HG02938 (cell line): ENCODE data around the gene LY6G6F.

ENCODE experiments used
- ATAC-seq: cut with Tn5 transposase; IDR thresholded peaks from one replicate; pipeline ENCODE4 v1.9.1; 2021; ENCODE audit warnings: mild to moderate bottlenecking, moderate library complexity; ENCODE audit not compliant: unreplicated experiment

LY6G6F gene

DNA sequence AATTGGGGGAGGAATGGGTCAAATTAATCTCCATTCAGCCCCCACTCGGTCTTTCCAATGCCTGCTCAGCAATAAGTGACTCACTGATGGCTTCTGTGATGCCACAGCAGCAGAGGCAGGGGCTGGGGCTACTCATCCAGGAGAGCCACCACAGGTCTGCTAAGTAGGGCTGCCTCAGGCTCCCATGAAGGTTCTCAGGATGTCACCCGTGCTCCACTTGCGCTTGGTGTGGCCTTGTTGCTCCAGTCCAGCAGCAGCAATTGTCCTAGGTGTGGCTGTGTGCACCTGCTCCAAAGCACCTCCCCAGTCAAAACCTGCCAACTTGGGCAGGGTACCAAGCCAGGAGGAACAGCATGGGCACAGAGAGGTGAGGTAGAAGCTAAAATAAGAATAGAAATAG is 15.5 kb downstream of the LY6G6F start:
- ATAC-seq: no peak

GRCh38 chr6:31723245-31723979 is 16.7 kb downstream of the LY6G6F start, which contains the start of gene MPIG6B:
TSS of gene MPIG6B (plus strand) at chr6:31723373. CDS start at chr6:31723384, 11 bp downstream.
- ATAC-seq: no peak

DNA sequence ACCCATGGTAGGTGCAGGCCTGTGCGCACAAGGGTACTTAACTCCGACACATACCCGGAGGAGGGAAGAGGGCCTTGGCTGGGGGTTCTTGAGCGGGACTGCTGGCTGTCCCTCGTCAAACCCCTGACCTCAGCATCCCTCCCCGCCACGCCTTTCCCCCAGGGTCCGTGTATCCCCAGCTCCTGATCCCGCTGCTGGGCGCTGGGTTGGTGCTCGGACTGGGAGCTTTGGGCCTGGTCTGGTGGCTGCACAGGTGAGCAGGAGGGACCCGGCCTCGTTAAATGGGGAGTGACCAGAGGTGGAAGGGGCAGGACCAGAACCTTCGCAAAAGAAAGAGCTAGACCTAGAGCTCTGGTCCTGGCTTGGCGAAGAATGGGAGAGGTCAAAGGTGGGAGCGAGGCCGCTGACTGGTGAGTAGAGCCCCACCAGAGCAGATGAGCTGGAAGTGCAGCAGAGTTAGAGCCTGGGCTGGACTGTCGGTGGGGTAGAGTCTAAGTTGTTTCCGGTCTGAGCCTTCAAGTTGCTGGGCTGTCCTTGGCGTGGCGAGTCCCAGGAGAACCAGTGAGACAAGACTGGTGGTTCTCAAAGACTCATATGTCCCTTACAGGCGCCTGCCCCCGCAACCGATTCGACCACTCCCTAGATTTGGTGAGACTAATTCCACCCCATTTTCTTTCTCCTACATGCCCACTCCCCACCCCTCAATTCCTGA is 17.5 kb downstream of the LY6G6F start:
- no peak for ATAC-seq

GRCh38 chr6:31725502-31726350 is 19.1 kb downstream of the LY6G6F start:
- no peak for ATAC-seq

- peak; percentile 65 for ATAC-seq
These were observed 20.5 kb downstream of the LY6G6F start for GRCh38 chr6:31727034-31727716.

DNA sequence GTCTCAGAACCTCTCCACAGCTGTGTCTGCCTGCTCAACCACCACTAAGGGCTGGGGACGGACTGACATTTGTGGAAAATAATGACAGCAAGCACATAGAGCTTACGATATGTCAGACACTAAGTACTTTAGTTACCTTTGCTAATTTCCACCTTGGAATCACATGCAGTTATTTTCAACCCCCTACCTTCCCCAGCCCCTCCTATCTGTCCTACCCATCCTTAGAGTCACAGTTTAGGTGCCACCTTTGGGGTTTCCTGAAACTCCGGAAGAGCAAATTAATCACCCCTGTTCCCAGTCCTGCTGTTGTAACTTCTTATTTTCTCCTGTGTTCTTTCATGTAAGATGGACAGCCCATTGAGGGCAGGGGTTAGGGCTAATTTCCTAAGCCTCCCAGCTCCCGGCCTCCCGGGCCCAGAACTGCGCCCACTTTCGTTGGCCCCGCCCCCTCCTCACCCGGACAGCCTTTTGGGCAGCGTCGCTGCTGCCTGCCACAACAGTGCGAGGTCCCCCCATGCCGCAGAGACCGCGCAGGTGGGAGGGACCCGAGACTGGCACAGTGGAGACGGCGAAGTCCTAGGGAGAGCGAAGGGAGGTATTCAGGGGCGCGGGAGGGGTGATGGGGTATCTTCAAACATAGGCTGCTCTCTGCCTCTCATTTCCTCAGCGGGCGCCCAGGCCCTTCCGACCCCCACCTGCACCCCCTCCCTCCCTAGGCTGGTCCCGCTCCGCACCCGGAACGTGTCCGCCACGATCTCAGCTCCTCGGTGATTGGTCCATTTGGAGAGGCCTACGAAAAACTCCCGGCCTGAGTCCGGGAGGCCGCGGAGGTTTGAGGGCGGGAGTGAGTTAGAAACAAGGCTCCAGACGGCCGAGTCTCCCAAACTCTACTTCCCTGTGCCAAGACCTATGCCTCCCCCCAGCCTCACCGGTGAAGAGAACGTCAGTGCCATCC is 21.3 kb downstream of the LY6G6F start:
- ATAC-seq: no peak

- peak; percentile 5 for ATAC-seq
These were observed 22.3 kb downstream of the LY6G6F start, which contains the start of gene DDAH2 for GRCh38 chr6:31728767-31729514. TSS of gene DDAH2 (minus strand) at chr6:31729299. CDS start at chr6:31729161, 138 bp downstream.

DNA sequence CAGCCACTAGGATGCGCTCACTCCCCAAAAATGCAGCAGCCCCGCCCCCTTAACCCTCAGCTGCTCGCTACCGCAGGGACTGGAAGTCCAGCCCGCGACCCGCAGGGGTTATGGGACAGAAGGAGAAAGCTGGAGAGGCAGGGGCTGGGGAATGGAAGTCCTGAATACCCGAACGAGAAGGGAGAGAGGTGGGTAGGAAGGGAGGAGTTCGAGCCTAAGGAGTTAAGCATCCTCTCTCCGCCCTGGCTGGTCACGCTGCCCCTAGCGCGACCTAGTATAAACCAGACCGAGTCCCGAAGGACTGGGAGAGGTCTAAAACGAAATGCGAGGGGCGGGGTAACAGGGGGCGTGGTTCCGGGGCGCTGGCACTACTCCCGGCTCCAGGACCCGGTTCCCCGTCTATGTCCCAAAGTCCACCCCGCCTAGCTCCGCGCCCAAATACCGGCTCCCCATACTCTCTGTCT is 22.9 kb downstream of the LY6G6F start:
- peak; percentile 45 for ATAC-seq

- peak; percentile 29 for ATAC-seq
These were observed 23.4 kb downstream of the LY6G6F start for GRCh38 chr6:31729979-31730630.

- ATAC-seq: no peak
These were observed 24.0 kb downstream of the LY6G6F start for GRCh38 chr6:31730631-31731086.

DNA sequence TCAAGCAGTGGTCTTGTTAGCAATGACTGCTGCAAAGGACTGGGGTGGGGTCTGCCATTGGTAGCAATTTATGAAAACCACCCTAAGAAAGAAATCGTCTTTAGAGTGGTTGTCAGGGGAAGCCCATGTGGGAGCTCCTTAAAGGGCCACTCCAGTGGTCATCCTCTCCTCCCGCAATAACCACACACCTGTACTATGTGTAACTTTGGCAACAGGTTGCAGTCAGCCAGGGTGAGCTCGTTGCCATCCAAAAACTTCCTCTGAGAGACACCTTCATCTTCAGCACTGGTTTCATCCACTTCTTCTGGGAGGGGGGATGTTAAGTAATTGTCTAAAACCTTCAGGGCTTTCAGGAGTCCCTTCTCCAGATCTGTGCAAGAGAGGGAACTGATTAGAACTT is 25.4 kb downstream of the LY6G6F start:
- no peak for ATAC-seq

- no peak for ATAC-seq
These were observed 27.1 kb downstream of the LY6G6F start for GRCh38 chr6:31733734-31734133.

- no peak for ATAC-seq
These were observed 27.7 kb downstream of the LY6G6F start for GRCh38 chr6:31734247-31734820.

DNA sequence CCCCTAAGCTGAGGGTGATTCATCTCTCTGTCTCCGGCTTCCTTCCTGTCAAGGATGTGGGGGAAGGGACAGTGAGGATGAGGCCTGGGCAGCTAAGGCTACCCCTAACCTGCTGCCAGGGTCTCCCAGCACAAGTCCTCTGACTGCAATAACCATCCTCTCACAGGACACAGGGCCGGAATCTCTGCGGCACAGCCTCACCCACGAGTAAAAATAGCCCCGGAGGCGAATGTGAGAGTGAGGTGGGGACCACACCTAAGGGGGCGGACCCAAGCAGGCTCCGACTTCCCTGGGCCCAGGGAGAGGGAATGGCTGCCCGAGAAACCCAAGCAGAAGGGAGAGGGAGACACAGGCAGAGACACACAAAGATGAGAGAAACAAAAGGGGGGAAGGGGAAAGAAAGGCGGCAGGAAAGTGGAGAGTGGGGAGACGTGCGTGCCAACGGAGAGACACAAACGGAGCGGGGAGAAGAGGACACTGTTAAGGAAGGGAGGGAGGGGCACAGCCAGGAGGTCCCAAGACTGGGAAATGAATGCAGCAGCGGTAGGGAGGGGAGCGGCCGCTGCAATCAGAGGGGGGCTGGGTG is 28.2 kb downstream of the LY6G6F start:
- no peak for ATAC-seq

DNA sequence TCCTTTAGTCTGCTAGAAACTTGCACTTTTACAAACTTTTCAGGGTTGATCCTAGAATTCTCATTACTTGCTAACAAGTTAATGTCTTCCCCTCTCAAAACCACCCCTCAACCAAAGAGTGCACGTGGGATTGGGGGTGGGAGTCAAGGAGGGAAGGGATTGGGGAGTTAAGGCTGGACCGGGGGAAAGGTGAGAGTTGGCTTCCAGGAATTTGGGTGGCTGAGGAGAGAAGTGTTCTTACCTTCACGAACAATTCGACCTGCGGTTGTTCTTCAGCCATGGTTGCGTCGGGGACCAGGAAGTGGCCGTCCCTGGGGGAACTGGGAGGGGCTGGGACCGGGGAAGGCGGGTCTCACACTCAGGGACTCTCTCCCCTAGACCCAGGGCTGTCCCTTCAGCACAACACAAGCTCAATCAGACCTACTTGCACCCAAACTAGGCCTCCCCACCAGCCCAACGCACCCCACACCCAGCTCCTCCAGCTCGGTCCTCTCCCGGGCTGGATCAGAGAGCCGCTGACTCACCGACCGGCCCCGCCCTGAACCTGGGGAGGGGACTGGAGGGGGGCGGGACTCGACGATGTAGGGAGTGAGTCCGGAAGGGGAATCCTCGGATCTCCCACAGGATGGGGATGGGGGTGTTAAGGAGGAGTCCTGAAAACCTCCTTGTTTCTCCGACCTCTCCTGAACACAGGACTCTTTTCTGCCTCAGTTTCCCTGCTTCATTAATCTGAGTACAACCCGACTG is 29.5 kb downstream of the LY6G6F start, which contains the start of gene CLIC1:
CLIC1 (minus strand) TSS at position 510 of the 747 bp plus-strand sequence; CDS start at position 280, 230 bp downstream.
- ATAC-seq: no peak

DNA sequence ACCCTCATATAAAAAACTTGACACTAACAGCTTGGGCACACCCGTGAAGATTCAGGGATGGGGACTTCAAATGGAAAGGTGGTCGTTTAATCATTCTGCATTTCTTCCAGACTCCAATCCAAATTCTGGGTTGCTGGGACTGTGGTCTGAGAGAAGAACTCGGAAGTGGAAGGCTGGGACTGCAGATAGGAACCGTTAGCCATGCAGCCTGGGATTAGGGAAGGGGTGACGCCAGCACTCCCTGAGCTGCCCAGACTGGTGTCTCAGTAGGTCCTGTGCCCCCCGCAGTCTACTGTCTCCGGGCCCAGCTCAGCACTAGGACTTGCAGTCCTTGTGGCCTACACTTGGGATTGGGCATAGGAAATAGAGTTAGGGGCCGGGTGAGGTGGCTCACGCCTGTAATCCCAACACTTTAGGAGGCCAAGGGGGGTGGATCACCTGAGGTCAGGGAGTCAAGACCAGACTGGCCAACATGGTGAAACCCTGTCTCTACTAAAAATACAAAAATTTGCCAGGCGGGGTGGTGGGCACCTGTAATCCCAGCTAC is 30.2 kb downstream of the LY6G6F start:
- ATAC-seq: no peak
